Breast epithelium (tissue), 4 donors: Measurements from ENCODE around the gene PRG2. TPM values are rescaled to one million over a fixed set of nuclear protein-coding genes. Genes with fewer than 3 reads are reported as not detected.

ENCODE experiments used
- DNase-seq, 2 donors: peaks; one replicate each; pipeline ENCODE4 v3.0.0-alpha.2; 2019; ENCODE audit warnings: low spot score in 2 of 2
- H3K27ac ChIP-seq, 2 donors: fragments of 200-600 bp; sonication (generic) in 1 of 2; one replicate each; pipeline ENCODE4 v1.5.1; 2016 to 2019; ENCODE audit warnings: mild to moderate bottlenecking in 1 of 2
- H3K27me3 ChIP-seq, 2 donors: fragments of 200-600 bp; sonication (generic) in 1 of 2; one replicate each; pipeline versions ENCODE4 v1.5.1 to v1.6.0; 2017 to 2019; ENCODE audit warnings: control low read depth in 1 of 2, mild to moderate bottlenecking in 1 of 2
- H3K36me3 ChIP-seq: fragments of 200-600 bp; one replicate; pipeline ENCODE4 v1.5.1; 2019
- H3K4me1 ChIP-seq, 2 donors: fragments of 200-600 bp; sonication (generic); one replicate each; pipeline ENCODE4 v1.5.1; 2016 to 2019; ENCODE audit warnings: control low read depth in 1 of 2
- H3K4me3 ChIP-seq, 3 donors: fragments of 200-600 bp; sonication (generic); 1 replicate in 2 of 3; 2 replicates in 1 of 3; pipeline ENCODE4 v1.5.1; 2016 to 2019; ENCODE audit warnings: mild to moderate bottlenecking in 3 of 3, moderate library complexity in 2 of 3
- H3K9me3 ChIP-seq, 2 donors: fragments of 200-600 bp; sonication (generic) in 1 of 2; one replicate each; pipeline ENCODE4 v1.5.1; 2016 to 2019; ENCODE audit warnings: control low read depth in 1 of 2
- CTCF ChIP-seq, 3 donors: fragments of 450-650 bp; IDR thresholded peaks; one replicate each; pipeline ENCODE4 v1.5.1; 2016 to 2017; ENCODE audit warnings: antibody characterized with exemption in 3 of 3, mild to moderate bottlenecking in 3 of 3, moderate library complexity in 3 of 3
- POLR2A ChIP-seq: fragments of 450-650 bp; IDR thresholded peaks from one replicate; pipeline ENCODE4 v1.6.1; 2016; ENCODE audit warnings: antibody characterized with exemption, mild to moderate bottlenecking, moderate library complexity
- POLR2AphosphoS5 ChIP-seq, 3 donors: sonication (generic); formaldehyde crosslinking; IDR thresholded peaks; one replicate each; pipeline ENCODE4 v1.6.1; 2017; ENCODE audit warnings: antibody characterized with exemption in 3 of 3
- intact Hi-C: fragments of 100-400 bp; cut with DNase I; formaldehyde crosslinking; loops from one replicate; pipeline ENCODE4 v1.15.1; 2023; ENCODE audit warnings: low total_unique reads
- total RNA-seq, 3 donors: library from RNA; depleted of rRNA; stranded (reverse); fragments of >200 nt; gene quantifications; one replicate each; pipeline ENCODE4 v1.1.0, GENCODE V29; 2016

The PRG2 gene
- total RNA-seq, 3 donors from 2014 or later: 1.1 TPM; not detected in 2

- no peaks in the 10 kb centered on the region for H3K36me3 ChIP-seq
- no peaks in the 10 kb centered on the region for H3K4me1 ChIP-seq
- TF ChIP-seq CTCF (IDR thresholded peaks at IDR 0.05) (no peak), POLR2AphosphoS5 (IDR thresholded peaks at IDR 0.05) (peak in 2 of 3 donors; percentile 65 to 83), POLR2A (no peak)
- intact Hi-C loops: no loop called here
- H3K4me3 ChIP-seq: no peak overlapping the region
- H3K27ac ChIP-seq: peak overlapping the region; percentile 46 to 67
- H3K9me3 ChIP-seq: no peaks in the 10 kb centered on the region
- H3K27me3 ChIP-seq: no peaks in the 10 kb centered on the region
- peak in 1 of 2 donors; percentile 38 for DNase-seq
Measured at GRCh38 chr11:57434640-57435546, 44.4 kb upstream of the PRG2 start.

- Histone ChIP-seq H3K9me3 (no peaks in the 10 kb centered on the region), H3K4me1 (peaks cover 7 to 8% of the 10 kb centered on the region in 2 donors), H3K27ac (peak overlapping the region; percentile 39 to 44), H3K27me3 (no peaks in the 10 kb centered on the region), H3K4me3 (no peak overlapping the region), H3K36me3 (no peaks in the 10 kb centered on the region)
- intact Hi-C loops: no loop called here
- no peak for TF ChIP-seq POLR2A
- TF ChIP-seq POLR2AphosphoS5 (IDR thresholded peaks at IDR 0.05): no peak
- TF ChIP-seq CTCF (IDR thresholded peaks at IDR 0.05): no peak
- no peak for DNase-seq
Measured at GRCh38 chr11:57432714-57433163, 42.3 kb upstream of the PRG2 start.

- no peaks in the 10 kb centered on the region for H3K9me3 ChIP-seq
- no peaks in the 10 kb centered on the region for H3K27me3 ChIP-seq
- no peaks in the 10 kb centered on the region for H3K36me3 ChIP-seq
- H3K4me1 ChIP-seq: peaks cover 7 to 9% of the 10 kb centered on the region in 2 donors
- DNase-seq: no peak
- H3K4me3 ChIP-seq: no peak overlapping the region
- intact Hi-C loops: no loop called here
- no peak for TF ChIP-seq POLR2AphosphoS5 (IDR thresholded peaks at IDR 0.05)
- TF ChIP-seq POLR2A: no peak
- TF ChIP-seq CTCF (IDR thresholded peaks at IDR 0.05): no peak
- peak overlapping the region; percentile 39 to 44 for H3K27ac ChIP-seq
Measured at GRCh38 chr11:57432149-57432561, 41.7 kb upstream of the PRG2 start.

GRCh38 chr11:57430952-57431351 is 40.5 kb upstream of the PRG2 start:
- no peaks in the 10 kb centered on the region for H3K36me3 ChIP-seq
- H3K27me3 ChIP-seq: no peaks in the 10 kb centered on the region
- peak overlapping the region in 1 of 2 donors; percentile 2 for H3K27ac ChIP-seq
- DNase-seq: no peak
- H3K4me3 ChIP-seq: no peak overlapping the region
- peaks cover 11 to 16% of the 10 kb centered on the region in 2 donors for H3K4me1 ChIP-seq
- intact Hi-C loops: no loop called here
- no peaks in the 10 kb centered on the region for H3K9me3 ChIP-seq
- TF ChIP-seq POLR2A (no peak), POLR2AphosphoS5 (IDR thresholded peaks at IDR 0.05) (no peak), CTCF (IDR thresholded peaks at IDR 0.05) (no peak)

GRCh38 chr11:57429946-57430345 is 39.5 kb upstream of the PRG2 start:
- H3K4me1 ChIP-seq: peaks cover 18 to 21% of the 10 kb centered on the region in 2 donors
- intact Hi-C loops: no loop called here
- H3K27ac ChIP-seq: peak overlapping the region in 1 of 2 donors; percentile 99
- no peak for DNase-seq
- H3K9me3 ChIP-seq: no peaks in the 10 kb centered on the region
- H3K4me3 ChIP-seq: no peak overlapping the region
- no peaks in the 10 kb centered on the region for H3K27me3 ChIP-seq
- no peaks in the 10 kb centered on the region for H3K36me3 ChIP-seq
- TF ChIP-seq POLR2A (no peak), POLR2AphosphoS5 (IDR thresholded peaks at IDR 0.05) (no peak), CTCF (IDR thresholded peaks at IDR 0.05) (no peak)
